NK-92 (cell line): ENCODE results near the gene GPC3.
"Not testable (repeated sequence)": the region's sequence is repeated elsewhere in the genome, so short reads cannot be mapped to it uniquely, and the experiment has no call there.

ENCODE experiments used
- DNase-seq: peaks from one replicate; lab custom pipeline; 2025; ENCODE audit not compliant: unreplicated experiment; lab: John Stamatoyannopoulos, UW

The GPC3 gene

GRCh38 chrX:133537142-133537541, 448.3 kb downstream of the GPC3 start:
- DNase-seq: no peak

GRCh38 chrX:133535066-133535465, 450.3 kb downstream of the GPC3 start:
- no peak for DNase-seq

- no peak for DNase-seq
Observed at GRCh38 chrX:133534172-133534571, 451.2 kb downstream of the GPC3 start.

- DNase-seq: no peak
Observed at GRCh38 chrX:133533249-133533648, 452.1 kb downstream of the GPC3 start.

- no peak for DNase-seq
Observed at GRCh38 chrX:133530960-133531359, 454.4 kb downstream of the GPC3 start.

GRCh38 chrX:133529578-133529977, 455.8 kb downstream of the GPC3 start:
- DNase-seq: no peak

- DNase-seq: no peak
Observed at GRCh38 chrX:133527825-133528224, 457.6 kb downstream of the GPC3 start.

- no peak for DNase-seq
Observed at GRCh38 chrX:133527415-133527814, 458.0 kb downstream of the GPC3 start.

GRCh38 chrX:133526773-133527172, 458.6 kb downstream of the GPC3 start:
- not testable (repeated sequence) for DNase-seq

- no peak for DNase-seq
Observed at GRCh38 chrX:133523526-133523925, 461.9 kb downstream of the GPC3 start.

- no peak for DNase-seq
Observed at GRCh38 chrX:133523081-133523487, 462.3 kb downstream of the GPC3 start.

- DNase-seq: no peak
Observed at GRCh38 chrX:133516686-133517085, 468.7 kb downstream of the GPC3 start.

GRCh38 chrX:133514486-133514885, 470.9 kb downstream of the GPC3 start:
- DNase-seq: no peak

- no peak for DNase-seq
Observed at GRCh38 chrX:133513123-133513522, 472.3 kb downstream of the GPC3 start.

GRCh38 chrX:133511041-133511440, 474.4 kb downstream of the GPC3 start:
- DNase-seq: no peak

GRCh38 chrX:133497356-133497755, 488.0 kb downstream of the GPC3 start:
- no peak for DNase-seq

GRCh38 chrX:133495464-133496391, 489.7 kb downstream of the GPC3 start:
- DNase-seq: no peak

GRCh38 chrX:133493366-133493765, 492.0 kb downstream of the GPC3 start:
- DNase-seq: no peak

GRCh38 chrX:133490955-133491354, 494.4 kb downstream of the GPC3 start:
- DNase-seq: no peak
